DND-41 (cell line): ENCODE measurements around the gene TMEM238.

Source experiments
- ATAC-seq: fragments of 200-7000 bp; cut with Tn5 transposase; 3 replicates; pipeline ENCODE4 v1.9.1; 2021; ENCODE audit warnings: low read depth; ENCODE audit not compliant: insufficient read depth
- DNase-seq: peaks from one replicate; pipeline ENCODE4 v3.0.0-alpha.2; 2020
- H2AFZ ChIP-seq: 2 replicates; pipeline ENCODE4 v1.6.0; 2012; ENCODE audit warnings: low read depth, low read length
- H3K27ac ChIP-seq: 2 replicates; pipeline ENCODE4 v1.5.1; 2012; ENCODE audit warnings: low read length, inconsistent platforms
- H3K27me3 ChIP-seq: fragments of 200-600 bp; sonication (generic); 2 replicates; pipeline ENCODE4 v1.6.0; 2012; ENCODE audit warnings: low read length, mild to moderate bottlenecking, inconsistent platforms; ENCODE audit not compliant: insufficient read depth, poor library complexity
- H3K36me3 ChIP-seq: 2 replicates; pipeline ENCODE4 v1.5.1; 2012; ENCODE audit warnings: low read length, inconsistent platforms; ENCODE audit not compliant: insufficient read depth
- H3K4me1 ChIP-seq: 2 replicates; pipeline ENCODE4 v1.5.1; 2012; ENCODE audit warnings: mild to moderate bottlenecking, low read length; ENCODE audit not compliant: insufficient read depth
- H3K4me2 ChIP-seq: 2 replicates; pipeline ENCODE4 v1.6.0; 2012; ENCODE audit warnings: mild to moderate bottlenecking, moderate library complexity, low read length, inconsistent platforms; ENCODE audit not compliant: insufficient read depth
- H3K4me3 ChIP-seq, 2 experiments: fragments of 200-600 bp in 1 of 2; shearing (Covaris generic) in 1 of 2; 2 replicates each; pipeline ENCODE4 v1.5.1; 2012 to 2016; ENCODE audit warnings: inconsistent platforms in 2 of 2, low read length in 2 of 2, mild to moderate bottlenecking in 2 of 2, low read depth in 1 of 2, moderate library complexity in 1 of 2
- H3K79me2 ChIP-seq: 2 replicates; pipeline ENCODE4 v1.6.0; 2012; ENCODE audit warnings: low read length, inconsistent platforms; ENCODE audit not compliant: insufficient read depth
- H3K9ac ChIP-seq: 2 replicates; pipeline ENCODE4 v1.6.0; 2012; ENCODE audit warnings: low read depth, mild to moderate bottlenecking, inconsistent platforms, low read length, moderate library complexity
- H3K9me3 ChIP-seq: 2 replicates; pipeline ENCODE4 v1.5.1; 2012; ENCODE audit warnings: low read length, moderate library complexity, mild to moderate bottlenecking, inconsistent platforms; ENCODE audit not compliant: insufficient read depth, severe bottlenecking
- H4K20me1 ChIP-seq: 2 replicates; pipeline ENCODE4 v1.6.0; 2012; ENCODE audit warnings: low read length; ENCODE audit not compliant: insufficient read depth
- EZH2 ChIP-seq: IDR thresholded peaks from 3 replicates; pipeline ENCODE4 v1.6.1; 2012; ENCODE audit warnings: borderline replicate concordance, low read depth, mild to moderate bottlenecking, moderate library complexity, low read length, inconsistent platforms; ENCODE audit not compliant: severe bottlenecking
- TF ChIP-seq, protein P1 (sequence below): IDR thresholded peaks from 2 replicates; pipeline ENCODE4 v1.5.1; 2012; ENCODE audit warnings: borderline replicate concordance, low read length, moderate library complexity, mild to moderate bottlenecking; ENCODE audit not compliant: poor library complexity, severe bottlenecking; ENCODE audit errors: extremely low read depth

TMEM238 gene

DNA sequence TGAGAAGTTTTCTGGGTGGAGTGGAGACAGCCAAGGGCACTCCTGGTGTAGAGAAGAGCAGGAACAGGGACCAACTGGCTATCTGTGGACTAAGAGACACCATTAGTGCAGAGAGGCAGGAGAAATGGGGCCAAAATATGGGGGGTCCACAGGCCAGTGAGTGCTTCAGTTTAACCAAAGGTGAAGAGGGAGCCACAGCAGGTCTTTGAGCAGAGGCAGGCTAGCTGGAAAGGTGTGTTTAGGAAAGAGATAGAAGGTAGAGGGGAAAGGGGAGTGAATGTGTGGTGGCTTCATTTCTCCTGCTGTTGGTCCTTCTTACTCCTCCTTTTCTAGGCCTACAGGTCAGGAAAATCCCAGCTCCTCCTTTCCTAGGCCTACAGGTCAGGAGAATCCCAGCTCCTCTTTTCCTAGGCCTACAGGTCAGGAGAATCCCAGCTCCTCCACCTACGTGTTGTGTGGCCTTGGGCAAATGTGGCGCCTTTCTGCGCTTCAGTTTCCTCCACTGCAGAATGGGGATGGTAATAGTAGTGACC is 1.5 kb downstream of the TMEM238 start:
- Histone ChIP-seq H3K4me2 (peak overlapping the region; percentile 84), H4K20me1 (peaks cover 18% of the 10 kb centered on the region), H3K4me3 (peak overlapping the region; percentile 41 to 69; a peak in 3 of 4 replicates), H3K36me3 (peaks cover 17% of the 10 kb centered on the region), H3K9me3 (no peaks in the 10 kb centered on the region), H3K27me3 (no peaks in the 10 kb centered on the region), H2AFZ (peak overlapping the region; percentile 84; the same call in 1 of the 2 replicates), H3K27ac (peak overlapping the region; percentile 90), H3K9ac (peak overlapping the region; percentile 82), H3K79me2 (peaks cover 55% of the 10 kb centered on the region), H3K4me1 (peaks cover 43% of the 10 kb centered on the region)
- TF ChIP-seq, protein P1, sequence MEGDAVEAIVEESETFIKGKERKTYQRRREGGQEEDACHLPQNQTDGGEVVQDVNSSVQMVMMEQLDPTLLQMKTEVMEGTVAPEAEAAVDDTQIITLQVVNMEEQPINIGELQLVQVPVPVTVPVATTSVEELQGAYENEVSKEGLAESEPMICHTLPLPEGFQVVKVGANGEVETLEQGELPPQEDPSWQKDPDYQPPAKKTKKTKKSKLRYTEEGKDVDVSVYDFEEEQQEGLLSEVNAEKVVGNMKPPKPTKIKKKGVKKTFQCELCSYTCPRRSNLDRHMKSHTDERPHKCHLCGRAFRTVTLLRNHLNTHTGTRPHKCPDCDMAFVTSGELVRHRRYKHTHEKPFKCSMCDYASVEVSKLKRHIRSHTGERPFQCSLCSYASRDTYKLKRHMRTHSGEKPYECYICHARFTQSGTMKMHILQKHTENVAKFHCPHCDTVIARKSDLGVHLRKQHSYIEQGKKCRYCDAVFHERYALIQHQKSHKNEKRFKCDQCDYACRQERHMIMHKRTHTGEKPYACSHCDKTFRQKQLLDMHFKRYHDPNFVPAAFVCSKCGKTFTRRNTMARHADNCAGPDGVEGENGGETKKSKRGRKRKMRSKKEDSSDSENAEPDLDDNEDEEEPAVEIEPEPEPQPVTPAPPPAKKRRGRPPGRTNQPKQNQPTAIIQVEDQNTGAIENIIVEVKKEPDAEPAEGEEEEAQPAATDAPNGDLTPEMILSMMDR, result no peak
- no peak for TF ChIP-seq EZH2
- ATAC-seq (no peak), DNase-seq (no peak)

DNA sequence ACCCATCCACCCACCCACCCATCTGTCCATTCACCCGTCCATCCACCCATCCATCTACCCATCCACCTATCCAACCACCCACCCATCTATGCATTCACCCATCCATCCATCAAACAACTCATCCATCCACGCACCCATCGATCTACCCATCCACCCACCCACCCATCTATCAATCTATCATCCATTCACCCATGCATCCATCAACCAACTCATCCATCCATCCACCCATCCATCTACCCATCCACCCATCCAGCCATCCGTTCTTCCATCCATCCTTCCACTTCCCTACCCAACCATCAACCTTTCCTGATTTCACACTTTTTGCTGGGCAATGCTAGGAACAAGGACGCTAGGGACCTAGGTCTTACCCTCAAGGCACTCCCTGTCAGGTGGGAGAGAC is 2.1 kb downstream of the TMEM238 start:
- Histone ChIP-seq H3K9me3 (no peaks in the 10 kb centered on the region), H3K4me1 (peaks cover 37% of the 10 kb centered on the region), H3K9ac (no peak overlapping the region), H3K27ac (no peak overlapping the region; the same call in 1 of the 2 replicates), H3K27me3 (no peaks in the 10 kb centered on the region), H4K20me1 (peaks cover 12% of the 10 kb centered on the region), H3K79me2 (peaks cover 49% of the 10 kb centered on the region), H3K4me3 (peak overlapping the region in 1 of 2 experiments; percentile 69; a peak in 2 of 4 replicates), H2AFZ (no peak overlapping the region), H3K4me2 (peak overlapping the region; percentile 84), H3K36me3 (peaks cover 11% of the 10 kb centered on the region)
- no peak for ATAC-seq
- TF ChIP-seq EZH2, result no peak
- TF ChIP-seq, protein P1, result no peak
- DNase-seq, result no peak

DNA sequence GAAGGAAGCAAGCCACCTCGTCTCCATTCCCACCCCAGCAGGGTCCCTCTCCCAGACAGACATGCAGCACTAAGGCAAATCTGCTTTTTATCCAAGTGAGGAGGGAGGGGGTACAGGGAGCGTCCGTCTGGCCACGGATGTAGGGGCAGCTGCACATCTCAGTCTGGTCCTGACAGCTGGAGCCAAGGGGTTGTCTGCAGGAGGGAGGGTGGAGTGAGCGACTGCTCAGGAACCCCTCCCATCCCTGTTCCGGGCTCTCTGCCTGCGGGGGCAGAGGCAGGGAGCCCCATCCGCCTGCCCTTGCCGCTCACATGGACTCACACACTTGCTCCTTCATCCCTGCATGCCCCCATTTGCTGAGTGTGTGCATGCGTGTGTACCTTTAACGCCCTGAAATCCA is 4.9 kb downstream of the TMEM238 start:
- peaks cover 22% of the 10 kb centered on the region for H3K4me1 ChIP-seq

More for the DNA sequence above, 4.9 kb downstream of the TMEM238 start:
- H3K9me3 ChIP-seq, result no peaks in the 10 kb centered on the region
- no peaks in the 10 kb centered on the region; the same call in 1 of the 2 replicates for H3K36me3 ChIP-seq
- no peak overlapping the region for H2AFZ ChIP-seq
- H3K9ac ChIP-seq, result no peak overlapping the region
- peaks cover 27% of the 10 kb centered on the region for H3K79me2 ChIP-seq
- H3K4me2 ChIP-seq, result no peak overlapping the region
- no peak overlapping the region for H3K27ac ChIP-seq
- H3K4me3 ChIP-seq, result no peak overlapping the region
- TF ChIP-seq EZH2, result no peak
- TF ChIP-seq, protein P1, result no peak
- H4K20me1 ChIP-seq, result no peaks in the 10 kb centered on the region; the same call in 1 of the 2 replicates
- no peak for ATAC-seq
- DNase-seq, result no peak
- no peaks in the 10 kb centered on the region for H3K27me3 ChIP-seq
